Choroid plexus epithelial cell (primary cell): ENCODE measurements around the gene MRPL58.

Experiments used
- DNase-seq: peaks from one replicate; pipeline ENCODE4 v3.0.0-alpha.2; 2010; ENCODE audit warnings: low read depth
- H3K4me3 ChIP-seq: 2 replicates; pipeline ENCODE4 v1.5.1; 2011; ENCODE audit warnings: low read depth, mild to moderate bottlenecking, control low read depth, low read length, moderate library complexity
- TF ChIP-seq, protein P1 (sequence below): conservative IDR thresholded peaks from 2 replicates; pipeline ENCODE4 v1.5.1; 2011; ENCODE audit warnings: low read depth, mild to moderate bottlenecking, control low read depth, inconsistent platforms, low read length, moderate library complexity

MRPL58 gene

DNA sequence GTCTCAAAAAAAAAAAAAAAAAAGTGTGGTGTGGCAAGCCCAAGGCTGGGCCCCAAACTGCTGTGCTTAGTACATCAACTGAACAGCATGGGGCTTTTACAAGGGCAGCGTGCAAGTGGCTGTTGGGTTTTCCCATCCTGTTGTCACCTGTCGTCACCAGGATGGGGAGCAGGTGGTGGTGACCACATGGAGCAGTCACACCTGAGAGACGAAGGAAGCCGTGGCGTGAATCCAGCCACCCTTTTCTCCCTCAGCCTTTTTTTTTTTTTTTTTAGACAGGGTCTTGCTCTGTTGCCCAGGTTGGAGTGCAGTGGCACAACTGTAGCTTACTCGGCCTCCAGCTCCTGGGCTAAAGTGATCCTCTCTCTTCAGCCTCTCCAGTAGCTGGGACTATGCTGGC, 4.1 kb upstream of the MRPL58 start:
- TF ChIP-seq, protein P1, sequence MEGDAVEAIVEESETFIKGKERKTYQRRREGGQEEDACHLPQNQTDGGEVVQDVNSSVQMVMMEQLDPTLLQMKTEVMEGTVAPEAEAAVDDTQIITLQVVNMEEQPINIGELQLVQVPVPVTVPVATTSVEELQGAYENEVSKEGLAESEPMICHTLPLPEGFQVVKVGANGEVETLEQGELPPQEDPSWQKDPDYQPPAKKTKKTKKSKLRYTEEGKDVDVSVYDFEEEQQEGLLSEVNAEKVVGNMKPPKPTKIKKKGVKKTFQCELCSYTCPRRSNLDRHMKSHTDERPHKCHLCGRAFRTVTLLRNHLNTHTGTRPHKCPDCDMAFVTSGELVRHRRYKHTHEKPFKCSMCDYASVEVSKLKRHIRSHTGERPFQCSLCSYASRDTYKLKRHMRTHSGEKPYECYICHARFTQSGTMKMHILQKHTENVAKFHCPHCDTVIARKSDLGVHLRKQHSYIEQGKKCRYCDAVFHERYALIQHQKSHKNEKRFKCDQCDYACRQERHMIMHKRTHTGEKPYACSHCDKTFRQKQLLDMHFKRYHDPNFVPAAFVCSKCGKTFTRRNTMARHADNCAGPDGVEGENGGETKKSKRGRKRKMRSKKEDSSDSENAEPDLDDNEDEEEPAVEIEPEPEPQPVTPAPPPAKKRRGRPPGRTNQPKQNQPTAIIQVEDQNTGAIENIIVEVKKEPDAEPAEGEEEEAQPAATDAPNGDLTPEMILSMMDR, result no peak
- DNase-seq, result no peak
- no peak overlapping the region for H3K4me3 ChIP-seq

GRCh38 chr17:75009139-75009724, 3.2 kb upstream of the MRPL58 start:
- no peak overlapping the region for H3K4me3 ChIP-seq
- TF ChIP-seq, protein P1, result no peak
- DNase-seq, result no peak

GRCh38 chr17:75010683-75011400, 1.6 kb upstream of the MRPL58 start:
- peak; percentile 65 for DNase-seq
- H3K4me3 ChIP-seq, result no peak overlapping the region
- TF ChIP-seq, protein P1, result no peak

DNA sequence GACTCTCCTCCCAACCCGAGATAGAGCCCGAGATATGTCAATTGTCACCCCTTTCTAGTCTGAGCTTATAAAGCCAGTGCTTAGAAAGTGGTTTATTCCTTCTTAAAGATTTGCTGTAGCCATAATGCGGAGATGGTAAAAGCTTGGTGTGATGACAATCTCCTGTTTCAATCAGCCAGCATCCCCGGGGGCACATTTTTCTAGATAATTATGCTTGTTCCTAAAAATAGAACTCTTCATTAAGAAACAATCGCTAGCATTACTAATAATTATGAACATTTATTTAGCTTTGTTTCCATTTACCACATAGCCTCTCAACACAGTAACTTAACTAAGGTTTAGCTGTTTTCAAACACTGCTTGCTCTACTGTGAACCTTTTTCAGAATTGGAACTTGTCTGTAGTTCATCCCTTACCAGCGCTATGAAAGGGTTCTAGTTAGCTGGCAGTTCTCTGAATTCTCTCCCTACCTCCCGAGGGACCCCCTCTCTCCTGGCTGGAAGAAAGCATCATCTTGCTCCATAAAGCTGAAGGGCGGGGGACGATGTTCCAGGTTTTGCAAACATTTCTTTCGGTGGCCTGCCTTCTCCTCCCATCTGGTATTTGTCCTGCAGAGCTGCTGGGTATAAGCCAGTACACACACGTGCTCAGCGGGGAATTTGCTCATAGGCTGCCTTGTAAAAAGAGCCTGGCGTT, 922 bp upstream of the MRPL58 start:
- DNase-seq, result peak; percentile 89
- H3K4me3 ChIP-seq, result peak overlapping the region; percentile 93
- TF ChIP-seq, protein P1, result no peak

DNA sequence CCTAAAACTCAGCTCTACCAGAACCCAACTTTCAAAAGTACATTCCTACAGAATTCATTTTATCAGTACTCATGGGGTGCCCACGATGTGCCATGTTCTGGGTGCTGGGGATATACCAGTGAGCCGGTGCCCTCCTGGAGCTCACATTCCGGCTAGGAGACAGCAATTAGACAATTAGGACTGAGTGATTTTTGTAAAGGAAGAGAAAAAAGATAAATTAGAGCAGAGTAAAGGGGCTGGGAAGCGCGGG, 449 bp upstream of the MRPL58 start:
- peak overlapping the region; percentile 93 for H3K4me3 ChIP-seq
- no peak for DNase-seq
- TF ChIP-seq, protein P1, result no peak

DNA sequence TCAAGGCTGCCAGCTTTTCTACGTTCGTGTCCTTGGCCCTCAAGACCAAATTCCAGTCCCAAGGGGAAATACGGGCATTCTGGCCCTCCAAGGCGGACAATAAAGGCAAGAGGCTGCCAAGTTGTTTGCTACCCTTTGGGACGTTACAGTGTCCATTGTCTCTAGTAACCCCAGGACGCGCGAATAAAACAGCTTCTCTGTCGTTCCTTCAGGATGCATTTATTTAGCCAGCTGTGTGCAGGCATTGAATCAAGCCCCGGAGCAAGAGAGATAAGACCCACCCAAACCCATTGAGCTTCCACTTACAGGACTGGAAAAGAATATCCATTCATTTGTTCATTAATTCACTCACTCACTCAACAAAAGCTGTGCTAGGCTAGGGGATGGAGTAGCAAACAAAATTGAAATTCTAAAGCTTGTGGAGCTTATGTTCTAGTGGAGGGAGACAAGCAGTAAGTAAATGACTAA, 656 bp downstream of the MRPL58 start:
- H3K4me3 ChIP-seq, result peak overlapping the region; percentile 93
- DNase-seq, result no peak
- TF ChIP-seq, protein P1, result no peak

DNA sequence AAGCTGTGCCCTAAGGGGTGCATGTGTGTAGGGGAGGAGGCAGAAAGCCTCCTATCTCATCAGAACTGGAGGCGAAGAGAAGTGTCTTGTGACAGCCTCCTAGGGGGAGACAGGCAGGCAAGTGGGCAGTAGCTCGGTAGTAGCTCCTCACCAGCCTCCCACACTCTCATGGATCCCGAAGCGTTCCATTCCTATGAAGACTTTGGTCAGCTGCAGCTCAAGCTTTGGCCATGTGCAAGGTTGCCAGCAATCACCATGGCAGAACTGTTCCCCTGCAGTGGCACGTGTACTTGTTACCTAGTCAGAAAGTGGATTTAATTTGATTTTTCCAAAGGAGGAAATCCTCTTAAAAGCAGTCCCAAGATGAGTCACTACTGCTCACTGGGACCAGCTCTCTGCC, 6.7 kb downstream of the MRPL58 start:
- no peak for DNase-seq
- H3K4me3 ChIP-seq, result no peak overlapping the region
- TF ChIP-seq, protein P1, result no peak
